ENCODE data around the gene MIGA2.

The MIGA2 gene

GRCh38 chr9:129075996-129076639, 39.7 kb downstream of the MIGA2 start:
- no peak for DNase-seq

DNA sequence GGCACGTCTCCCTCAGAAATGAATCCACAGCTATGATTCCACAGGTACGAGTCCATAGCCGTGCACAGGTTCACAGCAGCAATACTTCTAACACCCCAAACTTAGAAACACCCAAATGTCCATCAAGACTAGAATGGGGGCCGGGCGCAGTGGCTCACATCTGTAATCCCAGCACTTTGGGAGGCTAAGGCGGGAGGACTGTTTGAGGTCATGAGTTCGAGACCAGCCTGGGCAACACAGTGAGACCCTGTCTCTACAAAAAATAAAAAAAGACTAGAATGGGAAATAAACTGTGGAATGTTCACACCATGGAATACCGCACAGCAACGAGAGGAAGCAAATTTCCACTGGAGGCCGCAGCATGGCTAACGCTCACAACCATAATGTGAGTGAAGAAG, 40.2 kb downstream of the MIGA2 start:
- no peak for DNase-seq

GRCh38 chr9:129077236-129077635, 40.8 kb downstream of the MIGA2 start:
- DNase-seq, result no peak

DNA sequence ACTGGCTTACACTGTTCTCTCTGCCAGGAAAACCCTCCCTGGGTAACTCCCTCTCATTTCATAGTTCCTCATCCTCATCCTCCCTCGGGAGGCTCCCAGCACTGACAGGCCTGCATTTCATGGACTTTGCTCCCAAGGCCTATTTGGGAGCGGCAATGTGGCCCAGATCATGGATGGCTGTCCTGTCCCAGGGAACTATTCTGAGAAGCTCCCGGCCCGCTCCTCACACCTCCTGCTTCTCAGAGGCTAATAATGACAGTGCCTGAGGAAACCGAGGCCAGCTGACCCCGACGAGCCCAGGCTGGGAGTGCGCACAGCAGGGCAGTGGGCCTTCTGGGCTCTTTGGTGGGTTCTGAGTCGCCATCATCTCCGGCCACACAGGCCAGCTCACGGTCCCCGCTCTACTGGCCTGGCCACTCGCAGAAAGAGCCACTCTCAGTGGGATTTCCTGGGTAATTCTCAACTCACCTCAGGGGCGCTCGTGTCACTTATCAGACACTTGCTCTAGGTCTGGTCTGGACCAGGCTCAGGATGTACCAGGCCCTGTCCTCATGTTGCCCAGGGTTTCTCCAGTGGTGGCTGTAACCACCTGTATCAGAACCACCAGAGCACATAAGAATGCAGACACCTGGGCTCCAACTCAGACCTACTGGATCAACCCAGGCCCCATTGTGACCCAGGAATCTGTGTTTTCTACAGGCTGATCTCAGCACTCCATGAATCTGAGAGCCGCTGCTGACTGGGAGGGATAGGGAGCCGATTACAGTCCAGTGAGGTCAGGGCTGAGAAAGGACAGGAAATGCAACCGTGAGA, 42.5 kb downstream of the MIGA2 start:
- no peak for DNase-seq

DNA sequence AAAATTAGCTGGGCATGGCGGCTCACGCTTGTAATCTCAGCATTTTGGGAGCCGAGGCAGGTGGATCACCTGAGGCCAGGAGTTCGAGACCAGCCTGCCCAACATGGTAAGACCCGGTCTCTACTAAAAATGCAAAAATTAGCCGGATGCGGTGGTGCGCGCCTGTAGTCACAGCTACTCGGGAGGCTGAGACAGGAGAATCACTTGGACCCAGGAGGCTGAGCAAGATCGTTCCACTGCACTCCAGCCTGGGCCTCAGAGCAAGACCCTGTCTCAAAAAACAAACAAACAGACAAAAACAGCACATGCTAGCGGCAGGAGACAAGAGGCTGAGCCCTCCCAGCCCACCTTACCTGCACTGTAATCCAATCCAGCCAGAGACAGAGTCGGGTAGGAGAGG, 43.4 kb downstream of the MIGA2 start:
- no peak for DNase-seq

GRCh38 chr9:129080298-129080600, 43.8 kb downstream of the MIGA2 start:
- DNase-seq, result no peak

DNA sequence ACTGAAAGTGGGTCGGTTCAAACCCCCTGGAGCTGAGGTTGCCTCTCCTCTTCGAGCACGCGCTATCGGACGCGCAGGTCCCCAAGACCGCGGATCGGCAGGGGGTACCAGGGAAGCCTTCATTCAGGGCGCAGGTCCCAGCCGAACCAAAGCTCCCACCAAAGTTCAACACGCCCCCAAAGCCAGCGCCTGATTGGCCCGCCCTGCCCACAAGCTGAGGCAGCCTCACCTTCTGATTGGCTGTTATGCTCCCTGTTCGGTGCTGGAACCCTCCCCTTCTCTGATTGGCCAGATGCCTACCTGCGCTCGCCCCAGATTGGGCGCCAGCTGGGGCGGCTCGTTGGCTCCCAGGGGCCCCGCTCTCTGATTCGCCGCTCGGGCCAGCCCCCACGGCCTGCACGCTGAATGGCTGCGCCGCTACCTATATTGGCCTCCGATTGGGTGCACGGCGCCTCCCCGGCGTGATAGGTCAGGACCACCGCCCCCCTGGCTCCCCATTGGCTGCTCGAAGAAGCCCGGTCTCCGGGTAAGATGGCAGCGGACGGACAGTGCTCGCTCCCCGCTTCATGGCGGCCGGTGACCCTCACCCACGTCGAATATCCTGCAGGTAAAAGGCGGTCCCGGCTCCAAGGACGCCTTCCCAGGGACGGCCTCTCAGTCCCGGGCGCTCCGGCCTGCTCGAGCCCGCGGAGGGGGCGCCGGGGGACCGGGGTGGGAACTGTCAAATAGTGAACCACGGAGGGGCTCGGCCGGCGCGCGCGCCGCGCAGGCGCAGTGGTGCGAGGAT, 44.4 kb downstream of the MIGA2 start, which contains the start of gene DOLPP1:
Gene DOLPP1 (plus strand): TSS at position 511 of the 787 bp plus-strand sequence. CDS start 21 bp downstream, at position 532.
- DNase-seq, result peak; percentile 100

DNA sequence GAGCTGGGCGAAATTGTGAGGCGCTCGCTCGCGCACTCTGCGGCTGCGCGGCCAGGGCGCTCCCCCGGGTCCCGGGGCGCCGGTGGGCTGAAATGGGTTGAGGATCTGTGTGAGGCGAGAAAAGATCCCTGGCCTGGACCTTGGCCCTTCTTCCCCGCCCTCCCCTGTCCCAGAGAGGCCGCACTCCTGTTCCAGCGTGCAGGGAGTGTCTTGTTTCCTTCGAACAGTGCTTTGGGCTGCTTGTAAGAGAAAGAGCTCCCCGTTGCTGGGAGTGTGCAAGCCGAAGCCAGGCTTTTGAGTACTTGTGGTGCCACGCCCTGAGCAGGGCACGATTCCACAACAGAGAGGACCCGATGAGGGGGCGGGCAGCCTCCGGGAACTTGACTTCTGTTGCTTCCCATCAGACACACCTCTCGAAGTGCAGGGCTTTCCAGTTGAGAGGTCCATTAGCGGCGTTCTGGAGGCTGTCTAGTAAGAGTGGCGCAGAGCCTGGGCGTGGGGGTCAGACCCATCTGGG, 45.0 kb downstream of the MIGA2 start:
- DNase-seq, result no peak

GRCh38 chr9:129084087-129084486, 47.7 kb downstream of the MIGA2 start:
- DNase-seq, result no peak

DNA sequence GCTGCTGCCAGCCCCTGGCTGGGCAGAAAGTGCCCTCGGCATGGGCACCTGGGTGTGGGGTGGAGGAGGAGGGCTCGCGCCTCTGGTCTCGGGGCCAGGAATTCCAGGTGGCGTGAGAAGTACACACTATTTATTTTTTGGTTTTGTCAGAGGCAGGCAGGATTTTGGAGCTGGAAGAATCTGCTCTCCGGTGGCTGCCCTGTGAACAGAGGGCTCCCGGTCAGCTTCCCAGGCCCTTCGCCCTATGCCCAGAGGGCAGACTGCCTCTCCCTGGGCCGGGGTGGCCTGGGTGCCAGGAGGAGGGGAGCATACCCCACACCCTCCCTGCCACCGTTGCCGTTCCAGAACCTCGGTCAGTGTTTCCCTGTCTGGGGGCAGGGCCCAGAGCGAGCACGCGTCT, 52.8 kb downstream of the MIGA2 start:
- no peak for DNase-seq

DNA sequence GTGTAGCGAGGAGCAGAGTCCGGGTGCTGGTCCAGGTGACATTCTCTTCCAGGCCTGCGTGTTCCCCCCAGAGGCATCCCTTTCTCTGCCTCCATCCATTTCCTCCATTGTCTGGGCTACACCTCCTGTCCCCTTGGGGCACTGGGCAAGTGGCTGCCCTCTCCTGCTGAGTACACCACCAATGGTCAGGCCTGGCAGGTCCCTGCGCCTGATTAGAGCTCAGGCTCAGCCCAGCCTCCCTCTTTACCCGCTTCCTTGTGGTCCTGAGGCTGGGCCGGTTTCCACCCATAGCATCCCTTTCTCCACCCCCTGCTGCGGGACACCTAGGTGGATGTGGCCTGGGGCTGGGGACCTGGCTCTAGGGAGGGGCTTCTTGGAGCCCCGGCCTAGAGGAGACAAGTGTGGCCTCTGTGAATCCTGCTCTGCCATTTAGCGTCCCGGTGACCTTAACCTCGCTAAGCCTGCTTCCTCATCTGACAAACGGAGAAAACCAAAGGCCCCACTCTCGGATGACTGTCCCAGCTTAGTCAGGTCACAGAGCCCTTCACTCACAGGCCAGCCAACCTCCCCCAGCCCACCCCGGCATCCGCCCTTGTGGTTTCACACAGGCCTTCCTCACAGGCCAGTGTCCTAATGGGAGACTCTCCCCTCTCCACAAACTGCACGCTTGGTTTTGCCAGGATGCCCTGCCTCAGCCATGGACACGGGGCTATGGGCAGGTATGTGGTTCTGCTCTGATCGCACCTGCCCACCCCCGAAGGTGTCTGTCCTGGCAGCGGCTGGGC, 57.4 kb downstream of the MIGA2 start:
- no peak for DNase-seq

GRCh38 chr9:129094387-129095169, 58.2 kb downstream of the MIGA2 start:
- no peak for DNase-seq

DNA sequence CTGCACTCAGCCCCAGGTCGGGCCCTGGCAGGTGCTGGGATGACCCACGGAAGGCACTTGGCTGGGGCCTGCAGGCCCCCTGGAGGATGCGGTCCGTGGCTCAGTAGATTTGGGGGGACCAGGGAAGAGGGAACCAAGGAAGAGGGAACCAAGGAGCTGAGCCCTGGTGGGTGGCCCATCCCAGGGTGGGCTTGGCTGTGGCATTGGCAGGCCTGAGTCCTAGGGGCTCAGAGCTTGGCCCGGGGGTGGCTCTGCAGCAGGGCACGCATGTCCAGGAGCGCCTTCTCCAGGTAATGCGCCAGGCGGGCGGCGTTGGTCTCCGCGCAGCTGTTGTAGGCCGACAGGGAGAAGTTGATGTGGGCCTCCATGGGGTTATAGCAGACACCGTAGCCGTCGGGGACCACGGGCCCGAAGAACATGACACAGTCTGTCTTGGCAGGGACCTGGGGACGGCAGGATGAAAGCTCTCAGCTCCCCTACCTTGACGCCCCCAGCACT, 58.8 kb downstream of the MIGA2 start:
- DNase-seq, result no peak

DNA sequence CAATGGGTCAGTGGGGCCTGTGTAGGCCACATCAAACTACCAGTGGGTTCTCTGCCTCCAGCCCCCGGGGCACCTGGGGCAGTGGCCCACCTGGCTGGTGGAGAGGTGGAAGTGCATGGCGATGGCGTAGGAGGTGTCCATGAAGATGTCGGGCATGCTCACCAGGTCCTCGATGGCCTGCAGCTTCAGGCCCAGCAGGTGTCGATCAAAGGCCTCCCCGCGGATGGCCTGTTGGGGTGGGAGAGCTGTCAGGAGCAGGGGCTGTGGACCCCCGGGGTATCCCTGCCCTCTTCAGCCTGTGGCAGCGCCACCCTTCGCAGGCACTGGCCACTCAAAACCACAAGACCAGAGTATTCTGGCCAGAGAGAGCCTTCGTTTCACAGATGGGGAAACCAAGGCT, 59.5 kb downstream of the MIGA2 start:
- no peak for DNase-seq

GRCh38 chr9:129097671-129098306, 61.4 kb downstream of the MIGA2 start:
- no peak for DNase-seq

DNA sequence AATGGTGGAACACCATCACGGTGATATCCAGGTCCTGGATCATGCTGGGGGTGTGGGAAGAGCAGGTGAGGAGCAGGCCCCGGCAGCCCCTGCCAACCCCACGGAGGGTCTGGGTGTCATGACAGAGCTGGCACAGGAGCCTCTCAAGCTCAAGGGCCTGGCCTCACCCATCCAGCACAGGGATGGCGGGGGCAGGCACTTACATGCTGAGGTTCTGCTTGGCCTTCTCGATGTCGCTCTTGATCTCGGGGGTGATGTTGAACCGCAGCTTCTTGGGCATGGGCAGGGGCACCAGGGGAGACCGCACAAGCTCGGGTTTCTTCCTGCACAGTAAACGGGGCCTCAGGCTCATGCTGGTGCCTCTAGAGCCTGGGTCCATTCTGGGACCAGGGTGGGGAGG, 61.9 kb downstream of the MIGA2 start:
- no peak for DNase-seq

DNA sequence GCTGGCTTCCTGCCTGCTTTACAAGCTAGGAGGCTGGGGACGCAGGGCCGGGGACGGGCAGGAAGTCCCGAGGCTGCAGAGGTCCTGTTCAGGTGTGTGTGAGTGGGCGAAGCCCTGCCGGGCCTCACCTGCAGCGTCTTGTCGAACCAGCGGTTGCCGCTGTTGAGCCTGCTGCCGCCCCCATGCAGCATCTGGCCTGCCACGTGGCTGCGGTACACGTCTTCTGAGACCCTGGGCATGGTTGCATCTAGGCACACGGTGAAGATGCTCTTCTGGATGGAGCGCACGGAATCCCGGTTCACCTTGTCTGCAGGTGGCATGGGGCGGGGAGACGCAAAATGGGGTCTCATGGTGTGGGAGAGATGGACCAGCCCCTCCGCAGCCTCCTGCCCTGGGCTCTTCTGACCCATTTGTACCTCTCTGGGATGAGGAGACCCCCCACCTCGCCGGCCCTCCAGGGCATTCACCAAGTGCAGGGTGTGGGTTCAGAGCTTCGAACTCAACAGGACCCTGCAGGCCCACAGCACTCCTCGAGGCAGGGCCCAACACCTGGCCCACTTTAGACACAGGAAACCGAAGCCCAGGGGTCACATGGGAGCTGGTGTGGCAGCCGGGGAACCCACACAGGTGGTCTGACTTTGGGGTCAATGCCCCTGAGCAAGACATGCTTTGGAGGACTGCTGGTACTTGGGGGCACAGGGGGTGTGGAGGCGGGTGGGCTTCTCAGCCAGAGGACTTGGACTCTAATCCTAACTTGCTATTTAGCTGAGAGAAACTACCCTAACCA, 64.2 kb downstream of the MIGA2 start:
- no peak for DNase-seq

DNA sequence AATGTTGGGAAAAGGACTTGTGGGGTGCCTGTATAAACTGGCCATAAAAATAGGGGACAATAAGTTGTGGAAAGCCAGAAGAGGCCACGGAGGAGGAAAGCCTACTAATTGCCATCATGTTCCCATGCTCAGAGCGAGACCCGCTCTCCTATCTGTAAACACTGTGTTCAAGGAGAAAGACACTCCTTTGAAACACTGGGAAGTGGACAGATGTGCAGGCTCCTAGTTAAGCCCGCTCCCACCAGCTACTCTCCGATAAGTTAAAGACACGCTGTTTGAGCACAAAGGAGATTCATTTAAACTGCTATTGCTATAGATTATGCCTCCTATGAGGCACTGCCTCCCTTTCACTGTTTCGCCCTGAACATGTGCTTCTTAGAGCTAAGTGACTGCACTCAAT, 64.9 kb downstream of the MIGA2 start:
- no peak for DNase-seq

- no peak for DNase-seq
Measured at GRCh38 chr9:129102095-129102525, 65.7 kb downstream of the MIGA2 start.

Data from fibroblast of skin of right biceps (primary cell).